GM19397 (cell line): ENCODE data around the gene WASHC2C.
"Not testable (repeated sequence)": the region's sequence is repeated elsewhere in the genome, so short reads cannot be mapped to it uniquely, and the experiment has no call there.

Experiments used
- ATAC-seq: cut with Tn5 transposase; IDR thresholded peaks from one replicate; pipeline ENCODE4 v1.9.1; 2021; ENCODE audit warnings: mild to moderate bottlenecking, moderate library complexity; ENCODE audit not compliant: unreplicated experiment

WASHC2C gene

DNA sequence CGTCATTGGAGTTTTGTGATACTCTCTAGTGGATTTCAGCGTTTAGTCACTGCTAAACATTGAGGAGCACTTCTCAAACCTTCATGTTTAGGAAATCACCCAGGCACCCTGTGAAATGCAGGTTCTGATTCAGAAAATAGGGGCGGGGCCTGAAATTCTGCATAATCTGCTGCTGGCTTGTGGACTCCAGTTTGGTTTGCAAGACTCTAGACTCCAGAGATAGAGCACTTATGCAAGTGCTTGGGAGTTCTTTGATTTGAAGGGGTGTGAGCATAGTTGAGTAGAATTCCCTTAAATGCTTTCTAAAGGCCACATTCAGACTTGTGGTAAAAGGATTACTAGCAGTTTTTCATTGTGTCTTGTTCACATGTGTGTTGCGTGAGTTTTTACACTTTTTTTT lies 41.3 kb downstream of the WASHC2C start:
- ATAC-seq: not testable (repeated sequence)

DNA sequence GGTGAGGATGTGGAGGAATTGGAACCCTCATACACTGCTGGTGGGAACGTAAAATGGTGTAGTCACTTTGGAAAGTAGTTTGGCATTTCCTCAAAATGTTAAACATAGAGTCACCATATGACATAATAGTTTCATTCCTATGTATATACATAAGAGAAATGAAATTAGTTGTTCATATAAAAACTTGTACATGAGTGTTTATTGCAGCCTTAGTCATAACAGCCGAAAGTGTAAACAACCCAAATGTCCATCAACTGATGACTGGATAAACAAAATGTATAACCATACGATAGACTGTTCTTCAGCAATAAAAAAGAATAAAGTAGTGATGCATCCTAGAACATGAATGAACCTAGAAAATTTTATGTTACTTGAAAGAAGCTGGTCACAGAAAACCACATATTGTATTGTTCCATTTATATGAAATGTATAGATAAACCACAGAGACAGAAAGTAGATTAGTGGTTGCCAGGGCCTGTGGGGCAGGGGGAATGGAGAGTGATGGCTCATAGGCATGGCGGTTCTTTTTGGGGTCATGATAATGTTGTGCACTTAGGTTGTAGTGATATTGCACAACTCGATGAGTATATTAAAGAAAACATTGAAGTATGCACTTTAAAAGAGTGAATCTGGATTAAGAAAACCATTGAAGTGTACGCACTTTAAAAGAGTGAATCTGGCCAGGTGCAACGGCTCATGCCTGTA lies 44.8 kb downstream of the WASHC2C start:
- ATAC-seq: not testable (repeated sequence)

GRCh38 chr10:45786217-45786616 lies 59.2 kb downstream of the WASHC2C start:
- ATAC-seq: not testable (repeated sequence)

DNA sequence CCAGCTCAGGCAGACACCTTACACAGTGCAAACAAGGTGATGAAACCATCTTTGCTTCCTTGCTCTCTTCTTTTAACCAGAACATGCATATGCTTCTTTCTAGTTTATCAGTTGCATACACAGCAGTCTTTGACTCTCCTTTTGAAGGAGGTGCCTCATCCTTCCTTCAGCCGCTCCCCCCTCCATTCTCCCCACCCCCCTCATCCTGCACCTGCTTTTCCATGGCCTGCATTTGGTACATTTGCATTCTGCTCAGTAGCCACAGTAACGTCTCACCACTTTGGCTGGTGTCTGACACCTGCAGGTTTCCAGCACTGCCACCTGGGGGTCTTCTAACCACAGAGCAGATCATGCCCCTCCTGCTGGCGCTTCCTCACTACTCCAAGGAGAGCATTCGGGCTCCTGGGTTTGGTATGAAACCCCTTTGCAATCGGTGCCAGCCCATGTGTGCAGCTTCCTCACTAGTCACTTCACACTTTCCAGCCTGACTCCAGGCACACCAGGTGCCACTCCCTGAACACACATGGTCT lies 60.2 kb downstream of the WASHC2C start:
- ATAC-seq: not testable (repeated sequence)

- not testable (repeated sequence) for ATAC-seq
These were observed 62.9 kb downstream of the WASHC2C start for GRCh38 chr10:45789991-45790390.

DNA sequence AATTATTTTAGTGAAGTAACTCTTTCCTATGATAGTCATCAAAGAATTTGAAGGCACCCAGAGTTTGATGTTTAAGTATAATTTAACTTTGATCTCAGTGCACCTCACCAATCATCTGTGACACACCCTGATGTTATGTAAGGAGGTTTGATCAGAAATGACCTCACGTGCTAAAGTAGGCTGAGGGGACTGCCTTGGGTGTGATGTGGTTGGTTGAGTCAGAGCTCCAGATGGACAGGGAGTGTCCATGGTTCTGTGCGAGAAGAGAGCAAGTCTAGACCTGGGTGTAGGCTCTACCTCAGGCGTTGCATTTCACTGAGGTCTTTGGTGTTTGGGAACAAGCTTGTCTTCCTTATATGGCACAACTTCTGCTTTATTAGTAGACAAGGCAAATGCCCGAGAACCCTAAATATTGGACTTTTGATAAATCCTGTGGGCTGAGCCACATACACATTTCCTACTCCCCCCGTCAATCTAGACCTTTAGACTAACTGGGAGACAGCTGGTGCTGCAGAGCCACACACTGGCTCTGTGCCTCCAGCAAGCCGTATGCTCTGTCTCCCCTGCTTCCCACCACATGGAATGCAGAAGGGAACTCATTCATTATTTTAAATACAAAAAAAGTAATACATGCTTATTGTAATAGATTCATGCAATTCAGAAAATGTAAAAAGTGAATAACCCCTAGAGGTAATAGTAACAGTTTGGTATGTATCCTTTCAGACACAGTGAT lies 63.8 kb downstream of the WASHC2C start:
- not testable (repeated sequence) for ATAC-seq

- ATAC-seq: not testable (repeated sequence)
These were observed 67.7 kb downstream of the WASHC2C start for GRCh38 chr10:45794761-45795160.

- not testable (repeated sequence) for ATAC-seq
These were observed 76.3 kb downstream of the WASHC2C start for GRCh38 chr10:45803060-45804010.

DNA sequence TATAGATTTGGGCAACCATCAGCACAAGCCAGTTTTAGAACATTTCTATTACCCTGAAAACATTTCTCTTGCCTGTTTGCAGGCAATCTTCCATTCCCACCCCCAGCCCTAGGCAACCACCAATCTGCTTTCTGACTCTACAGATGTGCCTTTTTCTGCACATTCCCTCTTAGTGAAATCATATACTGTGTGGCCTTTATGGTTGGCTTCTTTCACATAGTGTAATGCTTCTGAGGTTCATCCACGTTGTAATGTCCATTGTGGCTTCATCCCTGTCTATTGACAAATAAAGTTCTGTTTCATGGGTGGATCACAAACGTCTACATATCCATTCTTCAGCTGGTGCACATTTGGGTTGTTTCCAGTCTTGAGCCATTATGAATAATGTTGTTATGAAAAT lies 77.9 kb downstream of the WASHC2C start:
- ATAC-seq: not testable (repeated sequence)

GRCh38 chr10:45809837-45810236 lies 82.8 kb downstream of the WASHC2C start:
- no peak for ATAC-seq

DNA sequence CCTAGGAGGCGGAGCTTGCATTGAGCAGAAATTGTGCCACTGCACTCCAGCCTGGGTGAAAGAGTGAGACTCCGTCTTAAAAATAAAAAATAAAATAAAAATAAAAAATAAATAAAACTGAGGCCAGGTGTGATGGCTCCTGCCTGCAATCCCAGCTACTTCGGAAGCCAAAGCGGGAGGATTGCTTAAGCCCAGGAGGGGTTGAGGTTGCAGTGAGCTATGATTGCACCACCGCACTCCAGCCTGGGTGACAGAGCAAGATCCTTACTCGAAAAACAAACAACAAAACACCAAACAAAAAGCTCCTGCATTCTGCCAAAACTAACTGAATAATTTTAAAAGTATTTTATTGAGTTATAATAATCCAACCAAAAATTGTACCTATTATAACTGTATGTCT lies 84.0 kb downstream of the WASHC2C start:
- ATAC-seq: no peak

DNA sequence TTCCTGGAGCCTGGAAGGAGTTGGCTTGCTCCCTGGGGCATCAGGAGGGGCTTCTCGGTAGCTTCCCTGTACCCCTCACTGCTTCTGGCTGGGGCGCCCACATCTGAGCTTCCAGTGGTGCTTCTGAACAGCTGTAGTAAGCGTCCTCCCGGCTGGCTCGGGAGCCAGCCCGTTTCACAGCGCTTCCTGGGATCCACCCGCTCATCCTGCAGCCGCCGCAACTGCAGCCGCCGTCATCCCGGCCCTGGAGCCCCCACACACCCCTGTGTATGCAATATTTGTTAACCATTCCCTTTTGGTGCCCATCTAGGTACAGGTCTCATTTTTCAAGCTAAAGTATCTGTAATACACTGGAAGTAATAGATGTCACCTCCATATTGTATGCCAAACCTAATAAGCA lies 85.9 kb downstream of the WASHC2C start:
- ATAC-seq: not testable (repeated sequence)

- not testable (repeated sequence) for ATAC-seq
These were observed 87.1 kb downstream of the WASHC2C start for GRCh38 chr10:45814146-45814545.

DNA sequence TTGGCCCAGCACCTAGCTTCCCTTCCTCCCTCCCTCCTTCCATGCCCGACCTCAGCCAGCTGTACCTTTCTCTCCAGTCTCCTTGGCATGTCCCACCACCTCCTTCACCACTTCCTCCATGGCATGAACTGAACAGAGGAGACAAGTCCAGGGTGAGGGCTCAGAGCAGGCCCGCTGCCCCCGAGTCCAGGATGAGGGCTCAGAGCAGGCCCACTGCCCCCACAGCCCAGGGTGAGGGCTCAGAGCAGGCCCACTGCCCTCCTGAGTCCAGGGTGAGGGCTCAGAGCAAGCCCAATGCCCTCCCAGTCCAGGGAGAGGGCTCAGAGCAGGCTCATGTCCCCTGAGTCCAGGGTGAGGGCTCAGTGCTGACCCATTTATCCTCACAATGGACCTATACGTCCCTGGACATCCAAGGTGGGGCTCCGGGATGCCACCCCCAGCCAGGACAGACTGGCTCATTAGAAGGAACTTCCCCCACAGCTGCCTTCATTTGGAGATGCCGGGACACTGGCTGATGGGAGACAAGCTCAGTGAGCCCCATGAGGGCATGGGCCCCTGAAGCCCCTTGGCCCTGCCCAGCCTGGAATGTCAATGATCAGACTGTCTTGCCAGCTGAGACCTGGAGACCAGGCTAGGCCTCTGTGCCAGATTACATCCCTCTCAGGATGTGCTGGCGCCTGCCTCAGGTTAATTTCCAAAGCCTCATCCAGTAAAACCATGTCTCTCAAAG lies 90.2 kb downstream of the WASHC2C start:
- no peak for ATAC-seq

DNA sequence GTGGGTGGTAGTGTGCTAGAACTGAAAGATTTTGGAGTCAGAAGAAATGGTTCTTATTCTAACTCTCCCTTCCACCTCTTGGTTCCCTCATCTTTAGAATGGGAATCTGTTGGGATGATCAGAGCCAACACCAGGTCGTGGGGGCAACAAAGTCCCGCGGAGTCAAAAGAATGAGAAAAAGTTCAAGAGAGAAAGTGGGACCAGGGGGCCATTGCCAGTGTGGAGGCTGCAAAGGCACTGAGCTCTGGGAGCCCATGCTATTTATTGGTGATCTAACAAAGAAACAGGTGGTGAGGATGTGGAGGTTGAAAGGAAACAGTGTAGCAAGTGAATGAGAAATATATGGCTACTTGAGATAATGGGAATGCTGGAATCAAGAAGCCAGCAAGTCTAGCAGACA lies 90.8 kb downstream of the WASHC2C start:
- ATAC-seq: no peak

DNA sequence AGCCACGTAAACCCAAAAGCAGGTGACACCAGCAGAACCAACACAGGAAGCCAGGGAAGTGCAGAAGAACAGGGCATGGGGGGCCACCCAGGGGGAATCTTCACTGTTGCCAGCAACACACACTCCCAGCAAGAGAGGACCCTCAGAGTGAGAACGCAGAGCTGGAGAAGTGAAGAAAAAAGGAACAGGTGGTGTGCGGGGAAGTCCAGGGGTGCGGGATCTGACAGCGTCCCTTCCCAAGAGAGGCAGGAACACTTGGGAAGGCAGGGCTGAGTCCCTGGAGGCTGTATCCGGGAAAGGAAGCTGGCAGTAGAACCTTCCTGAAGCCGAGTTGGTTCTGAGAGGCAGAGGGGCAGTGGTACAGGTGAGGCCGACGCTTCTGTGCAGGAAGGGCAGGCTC lies 92.5 kb downstream of the WASHC2C start:
- ATAC-seq: no peak

GRCh38 chr10:45820107-45820830 lies 93.2 kb downstream of the WASHC2C start:
- not testable (repeated sequence) for ATAC-seq

GRCh38 chr10:45822918-45823317 lies 95.9 kb downstream of the WASHC2C start:
- not testable (repeated sequence) for ATAC-seq
